ENCODE results near the gene PLCL2.
"Not testable (repeated sequence)": the region's sequence is repeated elsewhere in the genome, so short reads cannot be mapped to it uniquely, and the experiment has no call there.

PLCL2 gene

DNA sequence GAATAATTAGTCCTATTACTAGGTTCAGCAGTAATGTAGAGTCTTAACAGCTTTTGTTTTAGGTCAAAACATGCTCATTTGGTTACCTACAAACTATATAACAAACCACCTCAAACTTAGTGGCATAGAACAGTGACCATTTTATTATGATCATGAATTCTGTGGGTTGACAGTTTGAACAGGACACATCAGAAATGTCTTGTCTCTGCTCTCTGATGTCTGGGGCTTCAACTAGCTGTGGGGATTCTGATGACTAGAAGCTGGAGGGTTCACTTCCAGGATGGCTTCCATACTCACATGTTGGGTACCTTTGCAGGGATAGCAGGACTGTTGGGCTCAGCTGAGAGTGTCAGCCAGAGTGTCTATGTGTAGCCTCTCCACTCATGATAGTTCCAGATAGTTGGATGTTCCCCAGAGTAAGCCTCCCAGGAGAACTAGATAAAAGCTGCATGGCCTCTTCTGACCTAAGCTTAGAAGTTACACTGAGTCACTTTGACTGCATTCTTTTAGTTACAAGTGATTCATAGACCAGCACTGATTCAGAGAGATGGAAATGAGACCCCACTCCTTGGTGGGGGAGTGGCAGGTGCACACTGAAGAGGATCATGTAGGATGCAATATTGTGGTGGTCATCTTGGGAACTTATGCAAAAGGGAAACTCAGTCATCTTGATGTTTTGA is 32.6 kb downstream of the PLCL2 start:
- DNase-seq (ENCODE audit: low read depth): no peak

DNA sequence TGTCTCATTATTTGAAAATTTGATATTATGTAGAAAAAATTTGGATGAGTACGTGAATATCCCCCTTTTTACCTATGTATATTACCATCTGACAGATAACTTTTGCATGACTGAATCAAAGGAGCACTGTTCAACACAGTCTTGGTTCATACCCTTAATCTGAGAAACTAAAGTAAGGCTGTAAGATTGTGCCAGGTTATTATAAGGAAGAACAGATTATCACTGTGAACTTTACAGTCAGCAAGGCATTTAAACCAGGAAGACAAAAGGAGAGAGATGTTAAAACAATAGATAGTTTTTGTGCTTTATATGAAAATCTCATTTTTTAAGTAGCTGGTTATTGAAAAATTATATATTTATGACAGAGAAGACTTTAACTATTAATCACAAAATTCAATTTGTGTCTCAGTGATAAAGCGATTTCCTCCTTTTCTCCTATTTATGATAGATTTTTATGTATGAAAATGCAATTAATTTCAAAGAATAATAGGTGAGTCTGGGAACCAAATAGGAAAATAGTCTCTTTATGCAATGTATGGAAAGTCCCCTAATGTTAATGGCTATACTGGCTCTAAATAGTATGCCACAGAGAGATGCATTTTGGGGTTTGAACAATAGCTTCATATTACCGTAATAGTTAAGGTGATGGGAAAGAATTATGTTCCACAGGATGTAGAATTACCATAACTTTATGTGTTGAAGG is 33.4 kb downstream of the PLCL2 start:
- DNase-seq (ENCODE audit: low read depth): no peak

DNA sequence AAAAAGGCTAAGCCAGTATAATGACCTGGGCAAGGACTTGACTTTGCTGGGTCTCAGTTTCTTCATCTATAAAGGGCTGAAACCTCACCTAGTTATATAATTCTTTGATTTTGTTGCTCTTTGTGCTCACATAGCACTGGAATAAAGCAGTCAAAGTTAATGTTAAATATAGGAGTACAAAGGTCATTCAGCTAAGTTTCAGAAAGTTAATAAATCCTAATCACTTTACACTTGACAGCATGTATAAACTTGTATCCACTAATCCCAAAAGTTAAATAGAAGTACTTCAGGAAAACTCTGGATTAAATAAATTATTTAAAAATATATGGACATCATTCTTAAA is 33.9 kb downstream of the PLCL2 start:
- no peak for DNase-seq (ENCODE audit: low read depth)

DNA sequence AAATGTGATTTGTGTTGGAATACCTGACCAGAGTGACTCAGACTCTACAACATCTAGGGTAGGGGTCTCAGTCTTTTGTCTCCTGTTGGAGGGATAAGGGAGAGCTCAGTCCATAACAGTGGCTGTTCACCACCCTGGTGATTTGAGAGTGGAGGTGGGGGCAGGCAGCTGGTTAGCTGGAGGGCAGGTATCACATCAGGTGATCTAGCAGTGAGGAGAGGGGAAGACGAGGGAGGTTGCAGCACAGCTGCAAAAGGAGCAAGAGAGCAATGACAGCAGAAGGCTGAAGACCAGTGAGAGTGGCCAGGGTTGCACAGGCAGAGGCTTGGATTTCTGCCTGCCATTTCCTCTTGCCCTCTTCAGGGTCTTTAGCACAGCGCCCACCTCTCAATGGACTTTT is 38.4 kb downstream of the PLCL2 start:
- no peak for DNase-seq (ENCODE audit: low read depth)

DNA sequence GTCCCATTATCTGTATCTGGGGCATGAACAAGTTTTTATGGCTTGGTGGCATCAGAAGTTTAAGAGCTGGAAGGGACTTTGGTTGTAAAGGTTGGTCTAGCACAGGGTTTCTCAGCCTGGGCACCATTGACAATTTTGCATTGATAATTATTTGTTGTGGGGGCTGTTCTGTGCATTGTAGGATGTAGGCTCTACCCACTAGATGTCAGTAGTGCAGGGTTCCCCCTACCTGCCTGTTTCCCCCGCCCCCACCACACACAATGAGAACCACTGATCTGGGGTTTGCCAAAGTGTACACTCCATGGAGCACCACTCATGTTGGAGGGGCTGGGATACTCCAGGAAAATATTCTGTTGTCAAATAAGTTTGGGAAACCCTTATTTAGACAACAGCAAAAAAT is 42.7 kb downstream of the PLCL2 start:
- no peak for DNase-seq (ENCODE audit: low read depth)

DNA sequence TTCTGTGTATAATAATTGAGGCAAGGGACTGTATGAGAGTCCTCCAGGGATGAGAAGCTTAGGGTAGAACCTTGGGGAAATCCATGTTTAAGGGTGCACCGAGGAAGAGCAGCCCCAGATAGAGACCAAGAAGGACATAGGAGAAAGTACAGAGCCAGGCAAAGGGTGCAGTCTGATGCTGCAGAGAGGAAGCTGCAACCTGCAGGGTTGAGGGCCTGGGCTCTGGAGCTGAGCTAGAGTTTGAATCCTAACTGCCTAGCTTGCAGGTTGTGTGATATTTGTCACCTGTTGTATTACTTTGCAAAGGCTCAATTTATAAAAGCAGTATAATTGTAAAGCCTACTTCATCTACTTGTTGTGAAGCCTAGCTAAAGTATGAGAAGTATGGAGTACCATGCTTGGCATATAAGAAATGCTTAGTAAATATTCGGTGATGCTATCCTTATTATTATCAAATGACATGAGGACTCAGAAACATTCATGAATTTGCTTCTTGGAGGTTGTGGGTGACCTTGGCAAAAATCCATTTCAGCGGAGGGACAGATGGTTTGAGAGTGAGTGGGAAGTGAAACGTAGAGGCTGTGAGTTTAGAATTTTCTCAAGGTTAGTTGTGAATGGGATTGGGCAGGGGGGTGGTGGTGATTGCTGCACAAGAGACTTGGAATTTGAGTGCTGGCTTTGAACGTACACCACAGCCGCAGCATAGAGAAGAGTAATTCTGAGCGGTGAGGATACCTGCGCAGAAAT is 43.8 kb downstream of the PLCL2 start:
- no peak for DNase-seq (ENCODE audit: low read depth)

DNA sequence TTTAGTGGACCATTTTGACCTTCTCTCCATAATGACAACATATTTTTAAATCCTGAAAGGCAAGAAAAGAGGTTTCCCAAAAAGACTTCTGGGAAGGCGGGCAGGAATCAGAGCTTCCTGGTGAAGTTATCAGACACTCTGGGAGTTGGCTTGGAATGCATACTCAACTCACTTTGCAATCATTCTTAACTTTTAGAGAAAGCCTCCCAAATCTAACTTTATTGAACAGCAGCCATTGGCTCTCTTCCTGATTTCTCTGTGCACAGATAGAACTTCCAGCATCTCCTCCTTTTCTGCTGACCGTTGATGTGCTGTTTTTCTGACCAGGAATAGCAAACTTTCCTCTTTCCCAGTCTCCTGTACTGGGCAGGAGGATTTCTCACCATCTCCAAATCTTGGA is 44.6 kb downstream of the PLCL2 start:
- no peak for DNase-seq (ENCODE audit: low read depth)

DNA sequence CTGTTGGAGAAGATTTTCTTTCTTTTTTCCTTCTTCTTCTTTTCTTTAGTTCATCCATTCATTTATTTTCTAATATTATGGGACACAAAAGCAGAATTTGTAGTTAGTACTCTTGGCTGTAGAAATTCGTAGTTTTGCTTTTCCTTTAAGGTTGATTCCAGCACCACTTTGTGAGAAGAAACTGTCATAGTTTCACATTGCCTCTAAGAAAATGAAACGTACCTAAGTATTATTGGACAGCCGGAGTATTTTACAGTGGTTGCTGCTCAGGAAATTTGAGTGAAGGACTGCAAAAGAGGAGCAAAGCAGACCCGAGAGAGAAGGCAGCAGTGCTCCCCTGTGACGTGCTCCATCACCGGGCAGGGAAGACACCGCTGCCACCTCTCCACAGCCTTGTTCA is 48.1 kb downstream of the PLCL2 start:
- no peak for DNase-seq (ENCODE audit: low read depth)

DNA sequence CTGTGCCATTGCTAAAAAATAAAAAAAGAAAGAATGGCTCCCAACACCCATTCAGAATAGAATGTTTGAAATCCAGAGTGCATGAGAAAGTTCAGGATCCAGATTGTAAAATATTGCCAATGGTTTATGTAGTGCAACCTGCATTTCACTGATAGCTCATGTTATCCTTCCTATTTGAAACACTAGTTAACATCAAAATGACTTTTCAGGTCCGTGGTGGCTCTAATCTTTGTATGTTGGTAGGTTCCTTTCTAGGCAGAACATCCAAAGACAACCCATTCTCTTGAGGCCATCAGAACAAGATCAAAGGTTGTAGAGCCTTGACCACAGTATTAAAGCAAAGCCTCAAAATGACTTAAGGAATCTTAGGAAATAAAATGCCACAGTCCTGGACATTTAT is 51.0 kb downstream of the PLCL2 start:
- no peak for DNase-seq (ENCODE audit: low read depth)

DNA sequence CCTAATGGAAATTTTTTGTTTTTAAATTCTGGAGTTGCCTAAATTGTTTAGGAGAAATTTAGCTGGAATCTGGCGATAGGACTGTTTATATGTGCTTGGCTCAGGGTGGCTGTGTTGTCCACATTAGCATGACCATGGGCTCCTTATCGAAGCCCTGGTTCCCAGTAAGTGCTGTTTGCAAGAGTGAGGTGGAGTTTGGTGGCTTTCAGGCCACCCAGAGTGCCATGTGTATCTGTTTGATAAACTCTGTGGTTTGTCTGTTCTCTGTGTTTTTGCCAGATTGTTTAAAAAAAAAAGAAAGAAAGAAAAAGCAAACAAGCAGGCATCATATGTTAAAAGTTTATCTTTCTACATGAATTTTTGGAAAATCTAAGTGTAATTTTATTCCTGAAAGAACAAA is 51.5 kb downstream of the PLCL2 start:
- DNase-seq (ENCODE audit: low read depth): no peak

DNA sequence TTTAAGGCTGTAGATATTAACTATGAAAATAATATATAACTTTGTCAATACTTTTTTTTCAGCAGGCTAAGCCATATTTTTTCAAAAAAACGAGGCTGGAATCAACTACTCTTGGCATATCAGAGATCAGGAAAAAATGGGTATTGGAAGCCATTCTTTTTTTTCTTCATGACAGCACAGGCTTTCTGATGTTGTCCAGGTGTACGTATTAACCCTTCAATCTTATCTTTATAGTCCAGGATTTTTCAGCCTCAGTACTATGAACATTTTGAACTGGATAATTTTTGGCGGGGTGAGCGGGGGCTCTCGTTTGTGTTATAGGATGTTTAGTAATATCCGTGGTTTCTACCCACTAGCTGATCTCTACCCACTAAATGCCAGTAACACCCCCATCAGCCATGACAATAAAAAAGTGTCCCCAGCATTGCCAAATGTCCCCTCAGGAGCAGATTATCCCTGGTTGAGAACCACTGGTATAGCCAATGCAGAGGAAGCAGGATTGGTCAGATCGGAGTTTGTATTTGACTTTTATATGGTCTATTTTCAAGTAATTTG is 52.0 kb downstream of the PLCL2 start:
- DNase-seq (ENCODE audit: low read depth): no peak

DNA sequence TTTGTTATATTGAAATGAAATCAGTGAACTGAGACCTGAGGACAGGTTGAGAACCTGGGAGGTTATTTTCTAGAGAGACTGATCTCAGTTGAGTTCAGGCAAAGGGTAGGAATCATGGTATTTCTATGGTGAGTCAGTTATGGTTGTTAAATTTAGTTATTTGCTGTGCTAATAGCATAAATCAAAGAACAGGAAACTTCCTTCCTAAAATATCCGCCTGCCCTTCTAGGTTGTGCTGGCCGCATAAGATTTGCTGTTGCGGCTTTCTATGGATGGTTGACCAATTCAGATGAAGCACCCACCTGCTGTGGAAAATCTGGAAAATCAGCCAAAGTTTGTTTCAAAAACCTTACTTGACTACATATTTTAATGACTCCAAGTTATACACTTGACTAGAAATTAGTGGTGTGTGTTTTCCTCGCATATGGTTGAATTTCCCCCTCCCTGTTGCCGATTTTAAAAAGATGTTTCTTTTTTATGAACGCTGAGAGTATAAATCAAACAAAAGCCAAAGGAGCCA is 52.6 kb downstream of the PLCL2 start:
- DNase-seq (ENCODE audit: low read depth): no peak

DNA sequence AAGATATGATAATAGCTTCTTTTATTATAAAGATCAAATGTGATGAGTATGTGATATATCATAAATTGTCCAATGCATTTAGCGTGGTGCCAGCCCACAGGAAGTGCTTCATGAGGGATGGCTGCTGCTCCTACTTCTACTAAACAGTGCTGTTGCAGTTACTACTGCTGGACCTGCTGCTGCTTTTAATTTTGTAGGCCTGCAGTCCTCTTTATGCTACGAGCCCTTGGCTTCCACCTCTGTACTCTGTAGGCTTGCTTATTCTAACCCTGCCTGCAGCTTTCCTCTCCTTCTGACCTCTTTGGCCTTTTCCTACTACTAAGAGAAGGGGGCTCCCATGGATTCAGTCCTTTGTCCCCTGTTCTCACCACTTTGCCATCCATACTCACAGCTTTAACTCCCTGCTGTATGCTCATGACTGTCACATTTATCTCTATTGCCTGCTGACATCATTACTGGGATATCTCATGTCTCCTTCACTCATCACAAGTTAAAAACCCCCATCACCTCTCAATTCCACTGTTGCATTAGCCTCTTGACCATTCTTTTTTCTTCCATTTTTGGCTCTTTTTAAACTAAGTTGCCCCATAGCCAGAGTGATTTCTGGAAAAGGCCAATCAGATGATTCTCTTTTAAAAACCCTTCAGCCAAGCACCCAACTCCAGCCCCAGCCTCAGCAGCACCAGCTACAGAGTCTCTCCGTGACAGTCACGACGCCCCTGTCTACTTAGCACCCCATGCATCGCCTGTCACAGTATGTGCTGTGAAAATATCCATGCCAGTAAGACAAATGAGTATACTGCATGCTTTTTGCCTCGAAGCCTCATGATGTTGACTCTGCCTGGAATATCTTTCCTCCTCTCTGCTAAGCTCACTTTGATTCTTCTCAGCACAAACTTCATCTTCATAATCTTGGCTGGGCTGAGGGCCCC is 56.3 kb downstream of the PLCL2 start:
- no peak for DNase-seq (ENCODE audit: low read depth)

DNA sequence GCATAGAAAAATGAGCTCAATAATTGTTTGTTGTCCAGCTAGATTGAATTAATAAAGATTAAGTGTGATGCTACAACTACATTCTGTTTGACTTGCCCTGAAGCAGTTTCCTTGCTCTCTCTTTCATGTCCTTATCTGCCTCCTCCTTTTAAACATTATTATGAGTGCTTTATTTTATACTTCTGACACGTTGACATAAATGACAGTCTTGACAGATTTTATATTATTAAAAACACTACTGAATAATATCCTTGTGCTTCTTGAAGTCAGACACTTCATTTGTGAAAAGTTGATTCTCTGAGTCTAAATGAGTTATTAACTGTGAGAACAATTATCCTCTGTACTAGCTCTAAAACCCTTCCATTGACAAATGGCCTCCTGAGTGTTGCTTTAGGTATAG is 58.2 kb downstream of the PLCL2 start:
- DNase-seq (ENCODE audit: low read depth): no peak

DNA sequence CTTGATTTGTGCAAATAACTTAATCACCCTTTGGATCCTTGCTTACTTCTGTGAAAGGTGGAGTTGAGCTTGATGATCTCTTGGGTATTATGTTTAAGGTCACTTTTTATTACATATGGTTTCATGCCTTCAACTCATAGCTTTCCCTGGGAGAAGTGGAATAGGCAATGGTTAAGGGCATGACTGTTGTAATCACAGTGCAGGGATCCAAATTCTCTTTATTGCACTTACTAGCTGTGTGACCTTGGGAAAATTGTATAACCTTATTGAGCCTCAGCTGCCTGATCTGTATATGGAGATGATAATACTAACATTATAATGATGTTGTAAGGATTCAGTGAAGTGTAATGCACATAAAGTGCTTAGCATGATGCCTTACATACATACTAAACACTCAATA is 59.1 kb downstream of the PLCL2 start:
- DNase-seq (ENCODE audit: low read depth): no peak

DNA sequence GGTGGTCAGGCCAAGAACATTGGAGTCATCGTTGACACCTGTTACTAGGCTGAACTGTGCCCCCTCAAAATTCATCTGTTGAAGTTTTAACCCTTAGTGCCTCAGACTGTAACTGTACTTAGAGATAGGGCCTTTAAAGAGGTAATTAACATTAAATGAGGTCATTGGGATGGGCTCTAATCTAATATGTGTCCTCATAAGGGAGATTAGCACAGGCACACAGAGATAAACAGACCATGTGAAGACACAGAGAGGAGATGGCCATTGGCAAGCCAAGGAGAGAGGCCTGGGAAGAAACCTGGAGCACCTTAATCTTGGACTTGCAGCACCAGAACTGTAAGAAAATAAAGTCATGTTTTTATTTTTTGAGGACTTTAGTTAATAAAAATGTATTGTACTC is 59.6 kb downstream of the PLCL2 start:
- no peak for DNase-seq (ENCODE audit: low read depth)

DNA sequence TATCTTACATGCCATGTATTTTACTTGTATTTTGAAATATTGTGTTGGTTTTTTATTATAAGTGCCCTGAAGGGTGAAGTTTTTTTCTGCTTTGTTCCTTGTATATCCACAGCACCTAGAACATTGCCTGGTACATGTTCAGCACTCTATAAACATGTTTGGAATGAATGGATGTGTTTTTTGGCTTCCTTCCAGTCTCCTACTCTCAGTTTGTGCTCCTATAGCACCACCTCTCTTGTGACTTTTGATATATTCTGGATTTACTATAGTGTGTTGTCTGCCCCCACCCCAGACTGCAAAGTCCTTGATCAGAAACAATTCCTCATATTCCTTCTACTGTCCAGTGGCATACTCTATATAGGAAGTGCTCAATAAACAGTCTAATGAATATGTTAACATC is 60.6 kb downstream of the PLCL2 start:
- no peak for DNase-seq (ENCODE audit: low read depth)

DNA sequence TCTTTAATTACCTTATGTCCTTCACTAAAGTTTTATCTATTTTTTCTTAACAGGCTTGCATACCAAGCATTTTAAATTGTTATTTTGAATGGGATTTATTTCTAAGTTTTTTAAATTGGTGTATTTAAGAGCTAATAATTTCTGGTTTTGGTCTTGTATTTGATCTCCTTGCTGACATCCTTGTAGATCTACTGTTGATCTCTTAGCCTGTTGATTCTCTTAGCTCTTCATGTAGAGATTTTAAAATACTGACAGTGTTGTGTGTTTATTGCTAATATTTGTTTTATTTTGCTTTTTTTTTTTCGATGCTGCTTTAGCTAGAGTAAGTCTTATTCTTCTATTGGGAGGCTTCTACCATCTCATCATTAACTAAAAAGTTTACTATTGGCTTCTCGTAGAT is 65.5 kb downstream of the PLCL2 start:
- DNase-seq (ENCODE audit: low read depth): no peak

DNA sequence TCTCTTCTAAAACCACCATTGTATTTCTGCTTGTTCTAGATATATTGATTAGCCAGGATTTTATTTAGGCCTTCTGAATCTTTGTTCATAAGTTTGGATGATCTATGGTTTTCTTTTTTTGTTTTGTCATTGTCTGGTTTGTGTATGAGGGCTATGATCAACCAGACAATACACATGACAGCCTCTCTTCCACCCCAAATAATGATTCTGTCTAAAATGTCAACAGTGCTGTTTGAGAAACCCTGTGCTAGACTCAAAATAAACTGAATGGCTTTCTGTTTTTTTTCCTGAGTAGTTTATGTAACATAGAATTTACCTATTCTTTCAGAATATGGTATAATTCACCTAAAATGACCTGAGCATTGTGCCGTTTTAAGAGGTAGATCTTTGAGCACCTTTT is 66.1 kb downstream of the PLCL2 start:
- DNase-seq (ENCODE audit: low read depth): no peak

DNA sequence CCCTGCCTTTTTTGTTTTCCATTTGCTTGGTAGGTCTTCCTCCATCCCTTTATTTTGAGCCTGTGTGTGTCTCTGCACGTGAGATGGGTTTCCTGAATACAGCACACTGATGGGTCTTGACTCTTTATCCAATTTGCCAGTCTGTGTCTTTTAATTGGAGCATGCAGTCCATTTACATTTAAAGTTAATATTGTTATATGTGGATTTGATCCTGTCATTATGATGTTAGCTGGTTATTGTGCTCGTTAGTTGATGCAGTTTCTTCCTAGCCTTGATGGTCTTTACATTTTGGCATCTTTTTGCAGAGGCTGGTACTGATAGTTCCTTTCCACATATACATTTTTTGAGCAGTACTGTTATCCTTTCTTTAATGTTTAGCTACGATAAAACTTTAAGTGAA is 73.1 kb downstream of the PLCL2 start:
- DNase-seq (ENCODE audit: low read depth): not testable (repeated sequence)

DNA sequence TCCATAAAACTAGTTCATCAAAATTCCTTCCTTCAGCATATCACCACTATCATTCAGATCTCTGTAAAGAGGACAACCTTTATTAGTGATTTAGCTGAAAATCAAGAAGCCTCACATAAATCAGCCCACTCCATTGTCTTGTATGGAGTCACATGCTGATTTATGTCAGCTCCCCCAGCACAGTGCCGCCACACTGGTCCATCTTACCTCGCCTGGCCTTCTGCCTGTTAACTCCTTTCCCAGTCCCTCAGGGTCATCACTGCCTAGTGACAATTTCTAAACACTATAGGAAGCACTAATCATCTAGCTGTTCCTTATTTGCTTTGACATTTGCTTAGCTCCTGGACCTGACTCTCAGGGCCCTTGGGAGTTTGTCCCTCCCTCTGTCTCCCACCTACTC is 75.4 kb downstream of the PLCL2 start:
- no peak for DNase-seq (ENCODE audit: low read depth)
